H1 (cell line): ENCODE measurements around the gene KPNA6. TPM values are rescaled to one million over a fixed set of nuclear protein-coding genes. Genes with fewer than 3 reads are reported as not detected.

Experiments
- CTCF ChIA-PET: fragments of 300-600 bp; sonication (Branson Sonifier 250); formaldehyde crosslinking; loops from one replicate; lab custom pipeline; 2021; ENCODE audit not compliant: partially characterized antibody; lab: Charles Lee
- POLR2A ChIA-PET: fragments of 300-600 bp; sonication (Branson Sonifier 250); formaldehyde crosslinking; loops from one replicate; lab custom pipeline; 2021; ENCODE audit warnings: inconsistent platforms; ENCODE audit not compliant: partially characterized antibody; lab: Charles Lee
- DNase-seq, 2 experiments: peaks; one replicate each; pipeline versions ENCODE4 v3.0.0 to v3.0.0-alpha.2; 2010 to 2022; ENCODE audit warnings: low spot score in 2 of 2, low read depth in 1 of 2, mixed read lengths in 1 of 2
- FAIRE-seq: peaks from 2 replicates; lab custom pipeline; 2011; peaks lifted over from hg19 to GRCh38; lab: Jason Lieb, UNC
- H2AFZ ChIP-seq: 2 replicates; pipeline ENCODE4 v1.8.1; 2012; ENCODE audit warnings: low read length, inconsistent platforms
- H2AK5ac ChIP-seq: 2 replicates; pipeline ENCODE4 v1.6.1; 2013; ENCODE audit warnings: low read depth, low read length
- H2BK120ac ChIP-seq: replicated peaks from 2 replicates; pipeline ENCODE3; 2013; ENCODE audit warnings: low read depth, low read length, inconsistent platforms
- H2BK12ac ChIP-seq: 2 replicates; pipeline ENCODE4 v1.6.1; 2013; ENCODE audit warnings: low read depth, low read length
- H2BK15ac ChIP-seq: 2 replicates; pipeline ENCODE4 v1.6.1; 2013; ENCODE audit warnings: low read length
- H2BK20ac ChIP-seq: 2 replicates; pipeline ENCODE4 v1.6.1; 2013; ENCODE audit warnings: low read length
- H2BK5ac ChIP-seq: 2 replicates; pipeline ENCODE4 v1.6.1; 2013; ENCODE audit warnings: low read depth, low read length
- H3K14ac ChIP-seq: 2 replicates; pipeline ENCODE4 v1.6.1; 2013; ENCODE audit warnings: inconsistent platforms; ENCODE audit not compliant: insufficient read length
- H3K18ac ChIP-seq: 2 replicates; pipeline ENCODE4 v1.6.1; 2013; ENCODE audit warnings: low read length; ENCODE audit errors: extremely low read depth
- H3K23ac ChIP-seq: 2 replicates; pipeline ENCODE4 v1.6.1; 2013; ENCODE audit warnings: inconsistent platforms; ENCODE audit not compliant: insufficient read length
- H3K23me2 ChIP-seq: 2 replicates; pipeline ENCODE4 v1.6.1; 2013; ENCODE audit warnings: low read depth, low read length
- H3K27ac ChIP-seq: 2 replicates; pipeline ENCODE4 v1.6.1; 2011; ENCODE audit warnings: low read depth, low read length, inconsistent platforms
- H3K27me3 ChIP-seq, 4 experiments: replicated peaks in 1 of 4; 1 replicate in 1 of 4; 2 replicates in 3 of 4; pipeline versions ENCODE4 v1.6.1 to v1.8.1; 2011 to 2013; ENCODE audit warnings: low read length in 3 of 4, mild to moderate bottlenecking in 3 of 4, inconsistent platforms in 2 of 4, mixed read lengths in 2 of 4, moderate library complexity in 1 of 4; ENCODE audit not compliant: control insufficient read depth in 3 of 4, insufficient read depth in 3 of 4; ENCODE audit errors: extremely low read depth in 1 of 4
- H3K36me3 ChIP-seq, 4 experiments: 2 replicates each; pipeline versions ENCODE4 v1.6.1 to v1.8.1; 2011 to 2013; ENCODE audit warnings: mild to moderate bottlenecking in 4 of 4, low read length in 3 of 4, moderate library complexity in 2 of 4, control low read depth in 1 of 4, inconsistent platforms in 1 of 4; ENCODE audit not compliant: insufficient read depth in 4 of 4, control insufficient read depth in 2 of 4
- H3K4ac ChIP-seq: replicated peaks from 2 replicates; pipeline ENCODE3; 2013; ENCODE audit warnings: low read length, low read depth, mixed read lengths, inconsistent platforms; ENCODE audit not compliant: insufficient read length
- H3K4me1 ChIP-seq, 4 experiments: replicated peaks in 1 of 4; 1 replicate in 1 of 4; 2 replicates in 3 of 4; pipeline versions ENCODE4 v1.6.1 to v1.8.1; 2011 to 2013; ENCODE audit warnings: low read length in 3 of 4, inconsistent platforms in 2 of 4, mixed read lengths in 1 of 4; ENCODE audit not compliant: insufficient read depth in 4 of 4, control insufficient read depth in 3 of 4
- H3K4me2 ChIP-seq, 2 experiments: 2 replicates each; pipeline versions ENCODE4 v1.6.1 to v1.8.1; 2011 to 2013; ENCODE audit warnings: low read depth in 2 of 2, low read length in 2 of 2, control low read depth in 1 of 2, inconsistent platforms in 1 of 2, mild to moderate bottlenecking in 1 of 2; ENCODE audit not compliant: insufficient read depth in 1 of 2
- H3K4me3 ChIP-seq, 4 experiments: fragments of 200-600, 300-600 bp in 1 of 4; sonication (generic), shearing (Covaris generic), sonication (Bioruptor Twin) in 1 of 4; 2 replicates each; pipeline versions ENCODE4 v1.5.1 to v1.8.1; 2011 to 2016; ENCODE audit warnings: low read length in 4 of 4, low read depth in 3 of 4, control low read depth in 2 of 4, inconsistent platforms in 2 of 4, mild to moderate bottlenecking in 2 of 4, mixed read lengths in 1 of 4, moderate library complexity in 1 of 4; ENCODE audit not compliant: insufficient read depth in 2 of 4; ENCODE audit errors: extremely low read depth in 1 of 4
- H3K56ac ChIP-seq: replicated peaks from 2 replicates; pipeline ENCODE3; 2013; ENCODE audit warnings: low read depth, mild to moderate bottlenecking, mixed read lengths, low read length, inconsistent platforms; ENCODE audit not compliant: insufficient read length
- H3K79me1 ChIP-seq: 2 replicates; pipeline ENCODE4 v1.6.1; 2013; ENCODE audit warnings: low read depth, low read length, control low read depth
- H3K79me2 ChIP-seq, 2 experiments: 2 replicates each; pipeline versions ENCODE4 v1.6.1 to v1.8.1; 2012 to 2013; ENCODE audit warnings: low read length in 2 of 2, mild to moderate bottlenecking in 2 of 2, inconsistent platforms in 1 of 2; ENCODE audit not compliant: insufficient read depth in 2 of 2, control insufficient read depth in 1 of 2
- H3K9ac ChIP-seq, 4 experiments: replicated peaks in 1 of 4; 1 replicate in 1 of 4; 2 replicates in 3 of 4; pipeline versions ENCODE4 v1.6.1 to v1.8.1; 2011 to 2013; ENCODE audit warnings: low read depth in 3 of 4, low read length in 3 of 4, control low read depth in 2 of 4, mild to moderate bottlenecking in 2 of 4, moderate library complexity in 2 of 4, inconsistent platforms in 1 of 4; ENCODE audit errors: extremely low read depth in 1 of 4
- H3K9me3 ChIP-seq, 2 experiments: 2 replicates each; pipeline versions ENCODE4 v1.6.1 to v1.8.1; 2012 to 2013; ENCODE audit warnings: mild to moderate bottlenecking in 2 of 2, moderate library complexity in 2 of 2, control low read depth in 1 of 2, inconsistent platforms in 1 of 2, low read depth in 1 of 2, low read length in 1 of 2, mixed read lengths in 1 of 2; ENCODE audit not compliant: insufficient read depth in 2 of 2
- H4K20me1 ChIP-seq, 2 experiments: replicated peaks in 1 of 2; 2 replicates each; pipeline versions ENCODE3 to v1.8.1; 2011 to 2013; ENCODE audit warnings: inconsistent platforms in 2 of 2, low read length in 2 of 2, mild to moderate bottlenecking in 1 of 2; ENCODE audit not compliant: insufficient read depth in 2 of 2, control insufficient read depth in 1 of 2
- H4K5ac ChIP-seq: 2 replicates; pipeline ENCODE4 v1.6.1; 2013; ENCODE audit warnings: low read length, low read depth, mixed read lengths, inconsistent platforms; ENCODE audit not compliant: insufficient read length
- H4K8ac ChIP-seq: 2 replicates; pipeline ENCODE4 v1.8.0; 2013; ENCODE audit warnings: mild to moderate bottlenecking, moderate library complexity, low read length, inconsistent platforms; ENCODE audit not compliant: insufficient read depth; ENCODE audit errors: extremely low read depth
- H4K91ac ChIP-seq: replicated peaks from 2 replicates; pipeline ENCODE3; 2013; ENCODE audit warnings: low read length, mixed read lengths, inconsistent platforms; ENCODE audit not compliant: insufficient read length
- BRCA1 ChIP-seq: IDR thresholded peaks from 2 replicates; pipeline ENCODE4 v1.6.1; 2012; ENCODE audit warnings: low read depth, low read length, improper control_type of control experiment
- CEBPB ChIP-seq: IDR thresholded peaks from 2 replicates; pipeline ENCODE4 v1.6.1; 2012; ENCODE audit warnings: low read depth, low read length
- HDAC2 ChIP-seq, 2 experiments: fragments of 300-600 bp in 1 of 2; sonication (generic) in 1 of 2; IDR thresholded peaks; 2 replicates each; pipeline ENCODE4 v1.6.1; 2011 to 2012; ENCODE audit warnings: low read depth in 2 of 2, low read length in 2 of 2, mild to moderate bottlenecking in 2 of 2, moderate library complexity in 2 of 2, borderline replicate concordance in 1 of 2, inconsistent platforms in 1 of 2
- NRF1 ChIP-seq: IDR thresholded peaks from 2 replicates; pipeline ENCODE4 v1.6.1; 2011; ENCODE audit warnings: mild to moderate bottlenecking, low read depth, low read length, improper control_type of control experiment
- PHF8 ChIP-seq: fragments of 200-600 bp; sonication (generic); conservative IDR thresholded peaks from 2 replicates; pipeline ENCODE4 v1.7.1; 2012; ENCODE audit warnings: low read depth, mild to moderate bottlenecking, inconsistent platforms, low read length, moderate library complexity
- POLR2AphosphoS5 ChIP-seq: IDR thresholded peaks from 2 replicates; pipeline ENCODE4 v1.6.1; 2011; ENCODE audit warnings: low read depth, low read length
- RAD21 ChIP-seq, 2 experiments: IDR thresholded peaks in 1 of 2; conservative IDR thresholded peaks in 1 of 2; 2 replicates each; pipeline ENCODE4 v1.6.1; 2011; ENCODE audit warnings: low read depth in 2 of 2, low read length in 2 of 2, improper control_type of control experiment in 1 of 2, inconsistent platforms in 1 of 2, mild to moderate bottlenecking in 1 of 2, moderate library complexity in 1 of 2
- RNF2 ChIP-seq: fragments of 200-900, 300-1000 bp; sonication (generic); IDR thresholded peaks from 2 replicates; pipeline ENCODE4 v1.7.1; 2016; ENCODE audit warnings: borderline replicate concordance, low read depth, mild to moderate bottlenecking, antibody characterized with exemption, low read length; ENCODE audit not compliant: poor library complexity, severe bottlenecking; ENCODE audit errors: missing control alignments
- SIRT6 ChIP-seq: IDR thresholded peaks from one replicate; pipeline ENCODE4 v1.7.1; 2012; ENCODE audit warnings: low read length, inconsistent platforms
- TCF12 ChIP-seq: IDR thresholded peaks from 2 replicates; pipeline ENCODE4 v1.6.1; 2011; ENCODE audit warnings: low read depth, mild to moderate bottlenecking, low read length
- YY1 ChIP-seq: IDR thresholded peaks from 2 replicates; pipeline ENCODE4 v1.6.1; 2011; ENCODE audit warnings: low read depth, mild to moderate bottlenecking, low read length
- WGBS, 2 experiments: shearing (Covaris generic) in 1 of 2; methylation state at CpG; one replicate each; pipeline versions ENCODE4 v1.1.6 to v1.1.7; 2013 to 2015; ENCODE audit warnings: low lambda C conversion rate in 2 of 2, mixed read lengths in 2 of 2, inconsistent platforms in 1 of 2, low coverage in 1 of 2, missing lambda C conversion rate in 1 of 2; ENCODE audit not compliant: insufficient replicate concordance in 2 of 2, insufficient coverage in 1 of 2, insufficient read length in 1 of 2; ENCODE audit errors: extremely low coverage in 1 of 2, missing lambda C conversion rate in 1 of 2; 5-methylcytosine and 5-hydroxymethylcytosine counted together
- polyA plus RNA-seq, 7 experiments: library from polyadenylated mRNA; depleted of rRNA in 3 of 7; stranded (reverse) in 5 of 7; unstranded in 2 of 7; fragments of >200 nt in 5 of 7; fragments of 200-250 nt in 2 of 7; gene quantifications; 1 replicate in 5 of 7; 2 replicates in 1 of 7; 4 replicates in 1 of 7; pipeline versions ENCODE4 v1.2.1 to v1.2.3, GENCODE V29; 2011 to 2013; ENCODE audit warnings: missing spikeins in 2 of 7, mixed read lengths in 2 of 7
- total RNA-seq: library from RNA; stranded (reverse); fragmentation: NEBNext Ultra II Directional; extraction: Animal tissue kit (Norgen Biotek cat#: 25700); gene quantifications from 2 replicates; pipeline ENCODE4 v1.2.1, GENCODE V29; 2021

KPNA6 gene
- total and polyA plus RNA-seq, 2 of the 8 experiments (the other 6 are each of a cell fraction or from before 2014, with no cell fraction given), result 24.2 to 120 TPM

GRCh38 chr1:32100807-32101708 lies 6.8 kb upstream of the KPNA6 start:
- POLR2A ChIA-PET, result interaction anchor here (0.7 to 1.8 kb wide), 7 partner anchors 8 to 239 kb away, joined by 3 to 6 read pairs (median 3); no protein-coding TSS in a partner anchor
- Histone ChIP-seq H3K79me2 (no peaks in the 10 kb centered on the region), H3K4me1 (no peaks in the 10 kb centered on the region), H3K9me3 (no peaks in the 10 kb centered on the region), H2AK5ac (no peak overlapping the region), H2BK20ac (no peak overlapping the region), H3K18ac (no peak overlapping the region), H3K23me2 (no peaks in the 10 kb centered on the region), H3K4ac (no peak overlapping the region), H2BK120ac (no peak overlapping the region), H2AFZ (no peak overlapping the region), H4K5ac (no peak overlapping the region), H3K14ac (no peak overlapping the region), H3K4me3 (no peak overlapping the region), H2BK5ac (no peak overlapping the region), H2BK15ac (no peak overlapping the region), H3K4me2 (no peak overlapping the region), H3K9ac (no peak overlapping the region), H3K79me1 (no peaks in the 10 kb centered on the region), H4K8ac (no peak overlapping the region), H3K23ac (no peak overlapping the region), H3K36me3 (peaks cover 0 to 16% (median 7%) of the 10 kb centered on the region in 4 experiments; a peak in 5 of 8 replicates), H4K20me1 (peaks cover 0 to 2% of the 10 kb centered on the region in 2 experiments), H4K91ac (no peak overlapping the region), H3K27ac (no peak overlapping the region), H2BK12ac (no peak overlapping the region), H3K27me3 (no peaks in the 10 kb centered on the region), H3K56ac (no peak overlapping the region)
- WGBS, 2 experiments, result 96% methylated on average over 8 of the region's 9 CpGs; no CpG with 5 or more reads in 1 of the 2 experiments
- no peak for FAIRE-seq
- DNase-seq, result no peak
- CTCF ChIA-PET, result interaction anchor here (0.7 to 2.4 kb wide), 7 partner anchors 10 to 38 kb away, joined by 3 to 5 read pairs (median 3); no protein-coding TSS in a partner anchor
- TF ChIP-seq SIRT6 (no peak), YY1 (no peak), HDAC2 (IDR thresholded peaks at IDR 0.05; ENCODE audit: borderline replicate concordance in 1 of 2, low read depth in 2 of 2, low read length in 2 of 2) (no peak), POLR2AphosphoS5 (no peak), RNF2 (no peak), NRF1 (no peak), TCF12 (no peak), CEBPB (no peak), PHF8 (no peak), RAD21 (IDR thresholded peaks at IDR 0.05 in 1 of 2, conservative IDR thresholded peaks at IDR 0.05 in 1 of 2; ENCODE audit: low read depth in 2 of 2, low read length in 2 of 2) (no peak), BRCA1 (no peak)
